ENCODE data around the gene C1GALT1.

The C1GALT1 gene

GRCh38 chr7:7292085-7292484, 109.7 kb downstream of the C1GALT1 start:
- DNase-seq = no peak

GRCh38 chr7:7292608-7293007, 110.3 kb downstream of the C1GALT1 start:
- no peak for DNase-seq

GRCh38 chr7:7293092-7293491, 110.7 kb downstream of the C1GALT1 start:
- no peak for DNase-seq

GRCh38 chr7:7294911-7295310, 112.6 kb downstream of the C1GALT1 start:
- DNase-seq = no peak

Measured in DMS 273 treated with DMSO at 0.1 percent for 48 hours (cell line).